Neutrophil (primary cell): ENCODE measurements around the gene SLC34A1.
A peak's percentile ranks its signal among the peaks of the same experiment; 100 is the strongest.

ENCODE experiments used
- H3K27ac ChIP-seq: fragments of 200-600 bp; sonication (generic); 2 replicates; pipeline ENCODE4 v1.5.1; 2016; ENCODE audit warnings: mild to moderate bottlenecking, moderate library complexity
- H3K27me3 ChIP-seq: fragments of 200-600 bp; sonication (generic); 2 replicates; pipeline ENCODE4 v1.6.0; 2016; ENCODE audit warnings: mild to moderate bottlenecking
- H3K36me3 ChIP-seq: fragments of 200-600 bp; sonication (generic); 2 replicates; pipeline ENCODE4 v1.5.1; 2017
- H3K4me1 ChIP-seq, 2 experiments: fragments of 200-600 bp in 1 of 2; sonication (generic) in 1 of 2; 1 replicate in 1 of 2; 2 replicates in 1 of 2; pipeline versions ENCODE4 v1.5.1 to v1.6.1; 2013 to 2016; ENCODE audit warnings: low read depth in 1 of 2, low read length in 1 of 2, mild to moderate bottlenecking in 1 of 2, moderate library complexity in 1 of 2; ENCODE audit not compliant: control insufficient read depth in 1 of 2, insufficient read depth in 1 of 2
- H3K4me3 ChIP-seq, 2 experiments: fragments of 200-600 bp in 1 of 2; sonication (generic) in 1 of 2; 1 replicate in 1 of 2; 2 replicates in 1 of 2; pipeline ENCODE4 v1.5.1; 2013 to 2016; ENCODE audit warnings: low read depth in 1 of 2, low read length in 1 of 2, mild to moderate bottlenecking in 1 of 2, moderate library complexity in 1 of 2
- H3K9me3 ChIP-seq: fragments of 200-600 bp; sonication (generic); 2 replicates; pipeline ENCODE4 v1.5.1; 2016
- CTCF ChIP-seq: fragments of 200-600 bp; sonication (generic); IDR thresholded peaks from 2 replicates; pipeline ENCODE4 v1.5.1; 2016; ENCODE audit warnings: antibody characterized with exemption

SLC34A1 gene

GRCh38 chr5:177384134-177384533 lies at the start of gene SLC34A1:
TSS of gene SLC34A1 (plus strand) at chr5:177384434. CDS start at chr5:177385742, 1,308 bp downstream.
- TF ChIP-seq CTCF: no peak
- Histone ChIP-seq H3K4me1 (peaks cover 34 to 37% of the 10 kb centered on the region in 2 experiments), H3K36me3 (no peaks in the 10 kb centered on the region), H3K27me3 (no peaks in the 10 kb centered on the region), H3K4me3 (no peak within 1 kb of the TSS), H3K9me3 (no peaks in the 10 kb centered on the region), H3K27ac (no peak within 1 kb of the TSS)

GRCh38 chr5:177334781-177335700 lies 49.2 kb upstream of the SLC34A1 start:
- no peaks in the 10 kb centered on the region for H3K27me3 ChIP-seq
- no peak for TF ChIP-seq CTCF
- H3K27ac ChIP-seq: no peak overlapping the region
- peaks cover 44 to 53% of the 10 kb centered on the region in 2 experiments for H3K4me1 ChIP-seq
- no peak overlapping the region for H3K4me3 ChIP-seq
- no peaks in the 10 kb centered on the region for H3K9me3 ChIP-seq
- H3K36me3 ChIP-seq: peaks cover 78% of the 10 kb centered on the region

GRCh38 chr5:177335701-177336065 lies 48.6 kb upstream of the SLC34A1 start:
- no peaks in the 10 kb centered on the region for H3K9me3 ChIP-seq
- peaks cover 49 to 59% of the 10 kb centered on the region in 2 experiments for H3K4me1 ChIP-seq
- H3K36me3 ChIP-seq: peaks cover 72% of the 10 kb centered on the region
- H3K4me3 ChIP-seq: no peak overlapping the region
- H3K27me3 ChIP-seq: no peaks in the 10 kb centered on the region
- TF ChIP-seq CTCF: no peak
- H3K27ac ChIP-seq: no peak overlapping the region

GRCh38 chr5:177336112-177336511 lies 48.1 kb upstream of the SLC34A1 start:
- H3K27ac ChIP-seq: peak overlapping the region; percentile 93
- peaks cover 68% of the 10 kb centered on the region for H3K36me3 ChIP-seq

More at GRCh38 chr5:177336112-177336511, 48.1 kb upstream of the SLC34A1 start:
- peaks cover 49 to 61% of the 10 kb centered on the region in 2 experiments for H3K4me1 ChIP-seq
- no peak for TF ChIP-seq CTCF
- H3K4me3 ChIP-seq: no peak overlapping the region
- H3K9me3 ChIP-seq: no peaks in the 10 kb centered on the region
- no peaks in the 10 kb centered on the region for H3K27me3 ChIP-seq
